HepG2 (cell line): ENCODE measurements around the gene CCDC117. TPM values are rescaled to one million over a fixed set of nuclear protein-coding genes. Genes with fewer than 3 reads are reported as not detected.

Source experiments
- ATAC-seq: fragments of 200-7000 bp; cut with Tn5 transposase; 3 replicates; pipeline ENCODE4 v1.9.1; 2020; ENCODE audit warnings: mild to moderate bottlenecking, moderate library complexity
- BruUV-seq: library from RNA; stranded (reverse); fragments of 400-500 nt; replicated peaks from 2 replicates; lab custom pipeline; 2021; lab: Mats Ljungman, UMichigan
- CTCF ChIA-PET: fragments of 300-600 bp; formaldehyde crosslinking; extraction: SDS; loops from one replicate; lab custom pipeline; 2021; ENCODE audit warnings: low total read pairs, inconsistent platforms, low intra/inter-chr PET ratio; lab: Yijun Ruan, JAX
- POLR2A ChIA-PET: fragments of 350-600 bp; sonication (Branson Sonifier 250); formaldehyde crosslinking; loops from one replicate; lab custom pipeline; 2020; ENCODE audit warnings: antibody characterized with exemption, inconsistent platforms; lab: Yijun Ruan, JAX
- DNase-seq: peaks from one replicate; pipeline ENCODE4 v3.0.0-alpha.2; 2015; ENCODE audit warnings: low spot score
- FAIRE-seq: peaks from 3 replicates; lab custom pipeline; 2011; peaks lifted over from hg19 to GRCh38; lab: Jason Lieb, UNC
- H2AFZ ChIP-seq: one replicate; pipeline ENCODE4 v1.6.1; 2011; ENCODE audit warnings: low read length, inconsistent platforms
- H3K27ac ChIP-seq: fragments of 300-600 bp; 3 replicates; pipeline ENCODE4 v1.8.0; 2011; ENCODE audit warnings: mixed run types, mild to moderate bottlenecking, mixed read lengths, low read length, inconsistent platforms; ENCODE audit not compliant: insufficient read depth; ENCODE audit errors: extremely low read length
- H3K27me3 ChIP-seq, 2 experiments: fragments of 200-600 bp in 1 of 2; 2 replicates in 1 of 2; 3 replicates in 1 of 2; pipeline versions ENCODE4 v1.6.0 to v1.8.0; 2011; ENCODE audit warnings: low read length in 2 of 2, mild to moderate bottlenecking in 2 of 2, moderate library complexity in 2 of 2, inconsistent platforms in 1 of 2; ENCODE audit not compliant: insufficient read depth in 2 of 2, control insufficient read depth in 1 of 2
- H3K36me3 ChIP-seq, 2 experiments: fragments of 200-600 bp in 1 of 2; replicated peaks in 1 of 2; 2 replicates in 1 of 2; 3 replicates in 1 of 2; pipeline versions ENCODE4 v1.5.1 to v1.8.0; 2011; ENCODE audit warnings: low read length in 2 of 2, inconsistent platforms in 1 of 2; ENCODE audit not compliant: insufficient read depth in 2 of 2, control insufficient read depth in 1 of 2
- H3K4me1 ChIP-seq: 2 replicates; pipeline ENCODE4 v1.5.1; 2012; ENCODE audit warnings: low read length, inconsistent platforms; ENCODE audit not compliant: insufficient read depth
- H3K4me2 ChIP-seq: 2 replicates; pipeline ENCODE4 v1.6.0; 2011; ENCODE audit warnings: low read depth, low read length, inconsistent platforms
- H3K4me3 ChIP-seq, 3 experiments: fragments of 200-600 bp in 1 of 3; sonication (generic), shearing (Covaris generic) in 1 of 3; replicated peaks in 1 of 3; 2 replicates each; pipeline ENCODE4 v1.5.1; 2011 to 2016; ENCODE audit warnings: low read length in 3 of 3, inconsistent platforms in 2 of 3, low read depth in 2 of 3, mild to moderate bottlenecking in 2 of 3, control low read depth in 1 of 3, mixed read lengths in 1 of 3; ENCODE audit not compliant: insufficient read depth in 1 of 3
- H3K79me2 ChIP-seq: one replicate; pipeline ENCODE4 v1.6.1; 2011; ENCODE audit warnings: low read length, inconsistent platforms; ENCODE audit not compliant: insufficient read depth
- H3K9ac ChIP-seq: 2 replicates; pipeline ENCODE4 v1.6.0; 2011; ENCODE audit warnings: mild to moderate bottlenecking, low read depth, low read length, inconsistent platforms; ENCODE audit not compliant: insufficient read depth
- H3K9me3 ChIP-seq: 2 replicates; pipeline ENCODE4 v1.5.1; 2012; ENCODE audit warnings: mild to moderate bottlenecking, low read length
- H4K20me1 ChIP-seq: 2 replicates; pipeline ENCODE4 v1.6.0; 2011; ENCODE audit warnings: inconsistent platforms, mild to moderate bottlenecking, low read length, moderate library complexity; ENCODE audit not compliant: insufficient read depth
- DNMT3B ChIP-seq: conservative IDR thresholded peaks from 2 replicates; pipeline ENCODE4 v1.6.1; 2016; ENCODE audit warnings: missing biosample characterization, control low read depth
- HNF1B ChIP-seq: sonication (generic); formaldehyde crosslinking; IDR thresholded peaks from 2 replicates; pipeline ENCODE4 v1.5.1; 2020; ENCODE audit warnings: mild to moderate bottlenecking, moderate library complexity, missing genetic modification reagents
- PRPF4 ChIP-seq: fragments of 200-400 bp; formaldehyde crosslinking; IDR thresholded peaks from 2 replicates; pipeline ENCODE4 v1.6.1; 2016; ENCODE audit warnings: low read length, low read depth; ENCODE audit not compliant: poor library complexity, severe bottlenecking
- YEATS2 ChIP-seq: sonication (generic); formaldehyde crosslinking; IDR thresholded peaks from 2 replicates; pipeline ENCODE4 v1.4.0; 2020; ENCODE audit warnings: missing genetic modification reagents, borderline replicate concordance
- ZBTB3 ChIP-seq: sonication (generic); formaldehyde crosslinking; IDR thresholded peaks from 2 replicates; pipeline ENCODE4 v1.4.0; 2020; ENCODE audit warnings: low read depth, mild to moderate bottlenecking, moderate library complexity, missing genetic modification reagents, borderline replicate concordance
- ZNF136 ChIP-seq: sonication (generic); formaldehyde crosslinking; IDR thresholded peaks from 2 replicates; pipeline ENCODE4 v1.8.1; 2022; ENCODE audit warnings: low read depth, mild to moderate bottlenecking, moderate library complexity, missing genetic modification reagents
- ZNF616 ChIP-seq: sonication (generic); formaldehyde crosslinking; IDR thresholded peaks from 2 replicates; pipeline ENCODE4 v1.5.0; 2020; ENCODE audit warnings: low read depth, mild to moderate bottlenecking, missing genetic modification reagents
- ZNF687 ChIP-seq: sonication (generic); formaldehyde crosslinking; IDR thresholded peaks from 2 replicates; pipeline ENCODE4 v1.5.1; 2020; ENCODE audit warnings: mild to moderate bottlenecking, missing genetic modification reagents, moderate library complexity
- ZSCAN31 ChIP-seq: sonication (generic); formaldehyde crosslinking; IDR thresholded peaks from 2 replicates; pipeline ENCODE4 v1.5.0; 2020; ENCODE audit warnings: low read depth, mild to moderate bottlenecking, missing genetic modification reagents
- WGBS: methylation state at CpG from one replicate; pipeline ENCODE4 v1.1.6; 2017; ENCODE audit warnings: low lambda C conversion rate; 5-methylcytosine and 5-hydroxymethylcytosine counted together
- in situ Hi-C: cut with HindIII; loops from 2 replicates; pipeline ENCODE4 v1.10.0; 2017; ENCODE audit warnings: low pct_unique_long_range_greater_than_20kb; ENCODE audit not compliant: extremely low pct_ligation_motif_present
- intact Hi-C: fragments of 100-400 bp; cut with micrococcal nuclease; formaldehyde crosslinking; loops from one replicate; pipeline ENCODE4 v1.10.0; 2022; ENCODE audit not compliant: unreplicated experiment
- polyA plus RNA-seq, 8 experiments: library from polyadenylated mRNA; depleted of rRNA in 3 of 8; stranded (reverse) in 7 of 8; unstranded in 1 of 8; fragments of >200 nt; fragmentation: Illumina TruSeq in 4 of 8; extraction: Trizol in 4 of 8; gene quantifications; 2 replicates each; pipeline versions ENCODE4 v1.2.1 to v1.2.3, GENCODE V29; 2011 to 2016; ENCODE audit warnings: low read depth in 4 of 8, missing spikeins in 1 of 8, mixed read lengths in 1 of 8; ENCODE audit not compliant: insufficient read depth in 1 of 8
- total RNA-seq, 5 experiments: library from RNA; depleted of rRNA; stranded (reverse); fragments of >200 nt; fragmentation: Illumina TruSeq; extraction: Trizol; gene quantifications; 2 replicates each; pipeline ENCODE4 v1.2.3, GENCODE V29; 2016; ENCODE audit warnings: low read depth in 1 of 5

The CCDC117 gene
- total and polyA plus RNA-seq, 2 of the 13 experiments (the other 11 are each of a cell fraction or from before 2014, with no cell fraction given): 12.6 to 34.2 TPM

DNA sequence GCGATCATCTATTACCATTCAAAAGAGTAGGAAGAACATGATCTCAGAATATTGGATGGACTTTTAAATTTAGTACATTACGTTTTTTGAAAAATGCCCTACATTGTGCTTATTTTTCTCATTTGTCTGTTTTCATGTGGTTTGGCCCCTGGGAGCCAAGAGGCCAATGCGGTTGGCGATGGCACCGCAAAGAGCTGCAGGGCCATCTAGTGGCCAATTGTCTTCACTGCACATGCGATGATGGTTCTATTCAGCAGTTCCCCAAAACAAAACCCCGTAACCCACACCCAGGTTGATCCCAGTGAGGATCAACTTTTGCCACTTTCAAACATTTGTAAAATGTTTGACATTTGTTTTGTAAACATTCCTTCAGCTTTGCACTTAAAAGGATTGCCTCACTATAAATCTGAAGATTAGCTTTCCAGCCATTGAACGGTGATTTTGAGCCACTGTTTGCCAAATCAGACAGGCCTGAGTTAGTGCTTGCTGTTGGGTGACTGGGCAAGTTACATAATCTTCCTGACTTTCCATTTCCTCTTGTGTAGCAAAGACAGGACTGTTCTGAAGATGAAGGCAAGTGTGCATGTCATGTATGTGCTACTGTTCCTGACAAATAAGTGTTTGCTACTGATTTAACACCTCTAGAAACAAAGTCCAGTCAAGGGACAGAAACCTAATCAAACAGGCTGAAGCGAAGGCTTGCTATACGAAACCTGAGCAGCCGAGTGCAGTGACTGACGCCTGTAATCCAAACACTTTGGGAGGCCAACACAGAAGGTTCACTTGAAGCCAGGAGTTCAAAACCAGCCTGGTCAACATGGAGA, 57.1 kb downstream of the CCDC117 start:
- Histone ChIP-seq H4K20me1 (no peaks in the 10 kb centered on the region), H3K79me2 (no peaks in the 10 kb centered on the region), H3K9me3 (no peaks in the 10 kb centered on the region), H3K4me3 (peak overlapping the region in 2 of 3 experiments; percentile 22 to 34; a peak in 3 of 6 replicates), H3K4me1 (peaks cover 41% of the 10 kb centered on the region), H3K9ac (0 out of 2 replicates have a peak overlapping the region, but pooled peaks have one; percentile 38), H2AFZ (peak overlapping the region; percentile 7), H3K4me2 (peak overlapping the region; percentile 53), H3K27me3 (no peaks in the 10 kb centered on the region), H3K36me3 (no peaks in the 10 kb centered on the region), H3K27ac (peak overlapping the region; percentile 69)
- intact Hi-C loops (loop anchor here (1.0 to 5.0 kb wide), 3 partner anchors 27 to 229 kb away; no protein-coding TSS in a partner anchor), in situ Hi-C loops (loop anchor here (5.0 to 10.0 kb wide), 2 partner anchors 37 to 225 kb away; no protein-coding TSS in a partner anchor)
- DNase-seq (peak; percentile 92), ATAC-seq (peak; percentile 89), FAIRE-seq (peak; percentile 97)
- ChIA-PET CTCF (interaction anchor here (1.1 to 1.9 kb wide), 7 partner anchors 16 to 229 kb away, joined by 3 to 12 read pairs (median 5); no protein-coding TSS in a partner anchor), POLR2A (interaction anchor here (0.9 to 4.2 kb wide), 10 partner anchors 10 to 84 kb away, joined by 3 to 75 read pairs (median 10); partner anchors contain the start of gene XBP1)
- BruUV-seq: no TSS peak
- WGBS: 8% methylated on average over 12 of the region's 12 CpGs
- TF ChIP-seq ZNF687 (CRISPR knock-in tag) (peak; percentile 9; the same call in 1 of the 2 replicates), ZBTB3 (0 out of 2 replicates have a peak, but pooled peaks have one; percentile 41), HNF1B (CRISPR knock-in tag) (no peak; the same call in none of the 2 replicates), YEATS2 (CRISPR knock-in tag) (peak; percentile 60; the same call in 1 of the 2 replicates), PRPF4 (no peak), ZSCAN31 (CRISPR knock-in tag) (0 out of 2 replicates have a peak, but pooled peaks have one; percentile 36), ZNF616 (CRISPR knock-in tag) (no peak), ZNF136 (CRISPR knock-in tag) (no peak), DNMT3B (CRISPR knock-in tag) (0 out of 2 replicates have a peak, but pooled peaks have one; percentile 54)
